RWPE2 (cell line): ENCODE measurements around the gene PRDM16.
"Not testable (repeated sequence)": the region's sequence is repeated elsewhere in the genome, so short reads cannot be mapped to it uniquely, and the experiment has no call there.

Experiments used
- ATAC-seq: fragments of 200-7000 bp; cut with Tn5 transposase; 3 replicates; pipeline ENCODE4 v1.9.1; 2021; ENCODE audit warnings: low read depth
- DNase-seq: peaks from one replicate; pipeline ENCODE4 v3.0.0-alpha.2; 2020; ENCODE audit warnings: low spot score
- H3K27ac ChIP-seq: fragments of 450-650 bp; 2 replicates; pipeline ENCODE4 v1.5.1; 2017; ENCODE audit warnings: mild to moderate bottlenecking; ENCODE audit not compliant: poor library complexity, severe bottlenecking
- H3K27me3 ChIP-seq: fragments of 250-450 bp; sonication (Bioruptor Pico); 2 replicates; pipeline ENCODE4 v1.5.1; 2021; ENCODE audit warnings: mild to moderate bottlenecking, moderate library complexity; ENCODE audit not compliant: insufficient read depth, poor library complexity, severe bottlenecking
- H3K36me3 ChIP-seq: fragments of 250-450 bp; sonication (Bioruptor Pico); 2 replicates; pipeline ENCODE4 v1.5.1; 2020; ENCODE audit warnings: low read depth, mild to moderate bottlenecking, moderate library complexity
- H3K4me1 ChIP-seq: fragments of 250-450 bp; sonication (Bioruptor Pico); 2 replicates; pipeline ENCODE4 v1.5.1; 2021; ENCODE audit warnings: mild to moderate bottlenecking, moderate library complexity; ENCODE audit not compliant: insufficient read depth, poor library complexity, severe bottlenecking
- H3K4me3 ChIP-seq: fragments of 250-450 bp; sonication (Bioruptor Pico); 2 replicates; pipeline ENCODE4 v1.5.1; 2021; ENCODE audit warnings: mild to moderate bottlenecking, moderate library complexity; ENCODE audit not compliant: severe bottlenecking
- H3K9me3 ChIP-seq: fragments of 250-450 bp; sonication (Bioruptor Pico); 2 replicates; pipeline ENCODE4 v1.5.1; 2021; ENCODE audit warnings: mild to moderate bottlenecking, moderate library complexity; ENCODE audit not compliant: severe bottlenecking
- CTCF ChIP-seq: fragments of 450-650 bp; IDR thresholded peaks from one replicate; pipeline ENCODE4 v1.5.1; 2017; ENCODE audit warnings: mild to moderate bottlenecking, moderate library complexity; ENCODE audit not compliant: poor library complexity, severe bottlenecking

The PRDM16 gene

GRCh38 chr1:3237994-3238702 is 169.1 kb downstream of the PRDM16 start:
- ATAC-seq: no peak
- TF ChIP-seq CTCF: no peak
- H3K27ac ChIP-seq: no peak overlapping the region
- H3K4me3 ChIP-seq: no peak overlapping the region
- no peaks in the 10 kb centered on the region for H3K4me1 ChIP-seq
- no peak for DNase-seq
- H3K9me3 ChIP-seq: no peaks in the 10 kb centered on the region
- peaks cover 10% of the 10 kb centered on the region for H3K27me3 ChIP-seq
- H3K36me3 ChIP-seq: no peaks in the 10 kb centered on the region

- Histone ChIP-seq H3K27ac (no peak overlapping the region), H3K4me3 (no peak overlapping the region), H3K27me3 (peaks cover 10% of the 10 kb centered on the region), H3K9me3 (no peaks in the 10 kb centered on the region), H3K4me1 (no peaks in the 10 kb centered on the region), H3K36me3 (no peaks in the 10 kb centered on the region)
- no peak for DNase-seq
- ATAC-seq: no peak
- TF ChIP-seq CTCF: no peak
Observed at GRCh38 chr1:3238703-3239278, 169.8 kb downstream of the PRDM16 start.

GRCh38 chr1:3239991-3240390 is 171.0 kb downstream of the PRDM16 start:
- H3K9me3 ChIP-seq, ATAC-seq: not testable (repeated sequence)
- peaks cover 10% of the 10 kb centered on the region for H3K27me3 ChIP-seq

GRCh38 chr1:3240524-3241235 is 171.7 kb downstream of the PRDM16 start:
- Histone ChIP-seq H3K36me3 (no peaks in the 10 kb centered on the region), H3K27me3 (peaks cover 16% of the 10 kb centered on the region), H3K4me3 (no peak overlapping the region), H3K9me3 (no peaks in the 10 kb centered on the region), H3K4me1 (no peaks in the 10 kb centered on the region), H3K27ac (no peak overlapping the region)
- TF ChIP-seq CTCF: no peak
- DNase-seq (no peak), ATAC-seq (no peak)

More at GRCh38 chr1:3239991-3240390, 171.0 kb downstream of the PRDM16 start:
- not testable (repeated sequence) for DNase-seq, H3K4me1 ChIP-seq, H3K36me3 ChIP-seq, H3K4me3 ChIP-seq, H3K27ac ChIP-seq

- no peaks in the 10 kb centered on the region for H3K36me3 ChIP-seq
- H3K27me3 ChIP-seq: peaks cover 18% of the 10 kb centered on the region
- ATAC-seq: no peak
- no peak overlapping the region for H3K27ac ChIP-seq
- no peaks in the 10 kb centered on the region for H3K9me3 ChIP-seq
- no peak overlapping the region for H3K4me3 ChIP-seq
- no peaks in the 10 kb centered on the region for H3K4me1 ChIP-seq
- no peak for TF ChIP-seq CTCF
- DNase-seq: no peak
Observed at GRCh38 chr1:3241236-3241550, 172.2 kb downstream of the PRDM16 start.
